Articular chondrocyte of knee joint (primary cell): Measurements from ENCODE around the gene RNF112. TPM values are rescaled to one million over a fixed set of nuclear protein-coding genes. Genes with fewer than 3 reads are reported as not detected.

ENCODE experiments used
- small RNA-seq: library from RNA; depleted of rRNA; stranded (forward); fragments of <200 nt; gene quantifications from one replicate; pipeline ENCODE3, GENCODE V24; 2012
- total RNA-seq: library from RNA; depleted of rRNA; stranded (reverse); fragments of >200 nt; gene quantifications from 2 replicates; pipeline ENCODE4 v1.2.3, GENCODE V29; 2012

RNF112 gene, protein sequence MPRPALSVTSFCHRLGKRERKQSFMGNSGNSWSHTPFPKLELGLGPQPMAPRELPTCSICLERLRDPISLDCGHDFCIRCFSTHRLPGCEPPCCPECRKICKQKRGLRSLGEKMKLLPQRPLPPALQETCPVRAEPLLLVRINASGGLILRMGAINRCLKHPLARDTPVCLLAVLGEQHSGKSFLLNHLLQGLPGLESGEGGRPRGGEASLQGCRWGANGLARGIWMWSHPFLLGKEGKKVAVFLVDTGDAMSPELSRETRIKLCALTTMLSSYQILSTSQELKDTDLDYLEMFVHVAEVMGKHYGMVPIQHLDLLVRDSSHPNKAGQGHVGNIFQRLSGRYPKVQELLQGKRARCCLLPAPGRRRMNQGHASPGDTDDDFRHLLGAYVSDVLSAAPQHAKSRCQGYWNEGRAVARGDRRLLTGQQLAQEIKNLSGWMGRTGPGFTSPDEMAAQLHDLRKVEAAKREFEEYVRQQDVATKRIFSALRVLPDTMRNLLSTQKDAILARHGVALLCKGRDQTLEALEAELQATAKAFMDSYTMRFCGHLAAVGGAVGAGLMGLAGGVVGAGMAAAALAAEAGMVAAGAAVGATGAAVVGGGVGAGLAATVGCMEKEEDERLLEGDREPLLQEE
- total RNA-seq = 2.6 and 3.5 TPM in 2 replicates

DNA sequence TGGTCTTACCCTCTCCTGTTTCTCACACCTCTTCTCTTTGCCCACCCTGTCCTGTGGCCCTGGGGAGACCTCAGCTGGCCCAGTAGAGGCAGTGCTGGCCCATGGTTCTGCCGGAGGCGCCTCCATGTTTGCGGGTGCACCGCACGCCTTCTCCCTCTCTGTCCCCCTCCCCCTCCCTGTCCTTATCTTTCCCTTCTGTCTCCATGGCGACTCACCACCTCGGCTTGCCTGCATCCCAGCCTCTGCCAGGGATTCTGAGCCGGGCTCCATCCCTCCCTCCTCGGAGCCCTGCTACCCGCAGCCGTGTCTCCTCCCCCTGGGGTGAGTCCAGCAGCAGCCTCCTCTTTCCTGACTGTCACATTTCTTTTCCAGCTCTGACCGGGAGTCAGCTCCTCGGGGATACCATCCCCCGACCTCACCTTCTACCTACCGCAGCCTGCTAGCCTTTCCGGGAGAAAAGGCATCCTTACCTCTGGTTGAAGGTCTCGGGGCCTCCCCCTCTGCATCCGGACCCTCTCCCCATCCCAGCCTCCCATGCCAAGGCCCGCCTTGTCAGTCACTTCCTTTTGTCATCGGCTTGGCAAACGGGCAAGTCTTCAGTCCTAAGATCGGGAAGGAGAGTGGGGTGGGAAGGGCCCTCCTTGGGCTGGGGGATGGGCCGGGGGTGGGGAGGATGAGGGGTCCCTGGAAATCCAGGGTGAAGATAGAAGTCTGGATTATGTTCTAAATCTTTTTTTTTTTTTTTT, at the start of gene RNF112:
TSS of gene RNF112 (plus strand) at position 358 of the 746 bp plus-strand sequence. CDS start at position 535, 177 bp downstream.

DNA sequence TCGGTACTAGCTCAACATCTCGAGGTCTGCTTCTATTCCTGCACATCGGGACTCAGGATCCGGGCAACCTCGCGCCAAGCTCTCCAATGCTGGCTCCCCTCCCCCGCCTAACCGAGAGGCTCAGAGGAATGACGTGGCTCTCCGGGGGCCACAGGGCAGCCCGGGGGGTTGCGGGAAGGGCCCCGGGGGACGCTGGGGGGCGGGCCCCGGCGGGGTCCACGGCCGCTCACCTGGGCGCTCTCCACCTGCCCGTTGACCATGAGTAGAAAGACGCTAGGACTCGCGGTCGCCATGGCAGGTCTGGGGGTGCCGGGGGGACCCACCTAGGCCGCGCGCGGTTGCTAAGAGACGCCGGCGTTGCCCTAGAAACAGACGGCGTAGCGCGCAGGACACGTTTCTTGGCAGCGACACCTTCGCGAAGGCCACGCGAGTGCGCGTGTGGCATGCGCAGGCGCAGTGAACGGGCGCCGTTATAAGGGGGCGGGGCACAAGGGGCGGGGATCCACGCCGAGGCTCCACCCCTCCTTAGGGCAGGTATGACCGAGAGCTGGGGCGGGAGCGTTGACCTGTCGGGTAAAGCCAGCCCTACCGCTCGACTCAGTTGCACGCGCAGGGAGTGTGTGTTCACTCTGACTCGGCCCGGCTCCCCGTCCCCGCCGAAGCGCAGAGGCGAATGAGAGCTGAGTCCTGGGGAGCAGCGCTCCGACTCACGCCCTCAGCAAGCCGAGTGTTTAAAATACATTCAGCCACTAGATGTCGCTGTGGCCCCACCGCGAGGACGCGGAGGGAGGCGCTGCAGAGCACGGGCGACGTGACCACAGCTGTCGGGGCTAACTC, 48.5 kb upstream of the RNF112 start, which contains the start of gene B9D1:
TSS of gene B9D1 (minus strand) at position 447 of the 837 bp plus-strand sequence. CDS start at position 293, 154 bp downstream.

GRCh38 chr17:19378416-19379360, 32.3 kb upstream of the RNF112 start, which contains the start of gene MAPK7:
TSS of gene MAPK7 (plus strand) at chr17:19378498. CDS start at chr17:19378901, 403 bp downstream.

GRCh38 chr17:19386974-19387920, 23.8 kb upstream of the RNF112 start, which contains the start of gene MFAP4:
TSS of gene MFAP4 (minus strand) at chr17:19387190. CDS start at chr17:19387155, 35 bp downstream.

Small RNA genes within 50 kb of the gene (small RNA-seq; reads per million reads assigned to genes)
- gene RF00537 = not detected

Other genes with a start within 250 kb of the RNF112 start
- 29.5 and 34.3 TPM in 2 replicates for gene EPN2, start 173.9 kb upstream of the RNF112 start, total RNA-seq
- 24.2 and 30.6 TPM in 2 replicates for gene B9D1, start 48.5 kb upstream of the RNF112 start, total RNA-seq
- gene MAPK7, start 32.7 kb upstream of the RNF112 start, total RNA-seq = 14.8 and 19.2 TPM in 2 replicates
- 3.7 and 6.8 TPM in 2 replicates for gene MFAP4, start 24.0 kb upstream of the RNF112 start, total RNA-seq
- 10.2 and 14.9 TPM in 2 replicates for gene SLC47A1, start 122.6 kb downstream of the RNF112 start, total RNA-seq
- 279 and 297 TPM in 2 replicates for gene ALDH3A2, start 237.5 kb downstream of the RNF112 start, total RNA-seq